Fibroblast of skin of scalp (primary cell): ENCODE data around the gene LGALS1.
"Not testable (repeated sequence)": the region's sequence is repeated elsewhere in the genome, so short reads cannot be mapped to it uniquely, and the experiment has no call there.

Source experiments
- DNase-seq: peaks from one replicate; pipeline ENCODE4 v3.0.0-alpha.2; 2013

LGALS1 gene

DNA sequence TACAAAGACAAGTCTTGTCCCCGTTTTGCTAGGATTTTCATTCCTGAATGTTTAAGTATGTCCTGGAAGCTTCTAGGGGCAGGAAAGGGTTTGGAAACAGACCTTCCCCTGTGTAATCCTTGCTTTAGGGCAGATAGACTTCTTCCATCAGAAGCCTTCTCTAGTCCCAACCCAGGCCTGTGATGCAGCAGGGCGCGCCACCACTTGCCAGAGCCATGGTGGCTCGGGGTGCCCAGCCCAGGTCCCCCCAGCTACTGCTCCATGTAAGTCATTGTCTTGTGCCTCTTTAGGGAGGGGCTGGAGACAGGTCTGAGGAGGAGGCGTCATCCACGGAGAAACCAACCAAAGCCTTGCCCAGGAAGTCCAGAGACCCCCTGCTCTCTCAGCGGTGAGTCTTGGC, 15.0 kb downstream of the LGALS1 start:
- no peak for DNase-seq

DNA sequence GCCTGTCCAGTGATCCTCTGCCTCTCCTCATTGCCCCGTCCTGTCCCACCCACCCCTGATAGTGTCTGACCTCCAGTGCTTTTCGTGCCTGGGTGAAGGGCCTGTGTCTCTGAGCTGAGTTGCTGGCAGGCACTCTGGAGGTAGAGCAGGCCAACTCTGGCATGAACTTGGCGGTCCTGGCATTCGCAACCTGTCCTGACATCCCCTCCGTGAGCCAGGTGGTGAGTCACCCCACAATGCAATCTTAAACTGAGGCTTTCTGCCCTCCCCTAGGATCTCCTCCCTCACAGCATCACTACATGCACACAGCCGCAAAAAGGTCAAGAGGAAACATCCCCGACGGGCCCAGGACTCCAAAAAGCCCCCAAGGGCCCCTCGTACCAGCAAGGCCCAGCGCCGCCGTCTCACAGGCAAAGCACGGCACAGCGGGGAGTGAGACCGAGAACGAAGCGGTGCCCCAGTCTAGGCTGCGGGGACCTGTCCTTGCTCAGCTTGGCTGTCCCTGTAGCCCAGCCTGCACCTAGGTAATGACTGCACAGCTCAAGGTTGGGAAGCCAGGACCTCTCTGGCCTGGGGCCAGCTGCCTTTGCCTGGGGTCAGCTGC, 15.6 kb downstream of the LGALS1 start:
- DNase-seq, result no peak

DNA sequence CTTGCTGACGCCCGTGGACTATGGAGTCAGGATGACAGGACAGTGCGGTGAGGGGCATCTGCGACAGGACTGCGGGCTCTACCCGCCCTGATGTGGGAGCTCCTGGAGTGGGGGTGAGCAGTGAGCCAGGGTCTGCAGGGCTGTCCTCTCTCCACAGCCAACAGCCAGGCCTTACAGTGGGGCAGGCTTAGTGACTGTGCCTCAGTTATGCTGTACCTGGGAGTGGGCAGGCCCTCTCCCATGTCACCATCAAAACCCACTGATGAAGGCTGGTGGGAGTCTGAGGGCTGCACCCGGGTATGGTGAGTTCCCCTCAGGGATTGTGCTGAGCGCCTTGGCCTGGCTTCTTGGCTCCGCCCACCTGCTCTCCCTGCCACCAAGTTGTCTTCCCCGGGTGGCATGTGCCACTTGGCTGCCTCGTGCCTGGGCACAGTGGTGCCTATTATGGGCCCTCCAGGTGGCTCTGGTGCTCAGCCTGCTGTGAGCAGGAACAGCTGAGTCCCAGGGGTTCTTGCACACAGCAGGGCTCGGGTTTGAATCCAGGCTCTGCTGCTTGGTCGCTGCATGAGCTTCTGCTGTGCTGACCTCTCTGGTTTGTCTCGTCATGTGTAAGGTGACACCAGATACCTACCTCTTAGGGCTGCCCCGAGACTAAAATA, 17.3 kb downstream of the LGALS1 start:
- no peak for DNase-seq

DNA sequence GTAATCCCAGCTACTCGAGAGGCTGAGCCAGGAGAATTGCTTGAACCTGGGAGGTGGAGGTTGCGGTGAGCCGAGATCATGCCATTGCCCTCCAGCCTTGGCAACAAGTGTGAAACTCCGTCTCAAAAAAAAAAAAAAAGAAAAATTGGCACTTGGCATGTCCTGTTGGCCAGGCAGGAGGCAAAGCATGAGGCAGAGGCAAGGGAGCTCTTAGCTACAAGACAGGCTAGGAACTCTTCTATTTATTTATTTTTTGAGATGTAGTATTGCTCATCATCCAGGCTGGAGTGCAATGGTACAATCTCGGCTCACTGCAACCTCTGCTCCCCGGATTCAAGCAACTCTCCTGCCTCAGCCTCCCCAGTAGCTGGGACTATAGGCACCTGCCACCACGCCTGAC, 18.7 kb downstream of the LGALS1 start:
- not testable (repeated sequence) for DNase-seq

- DNase-seq, result not testable (repeated sequence)
Observed at GRCh38 chr22:37696260-37696656, 20.8 kb downstream of the LGALS1 start.

DNA sequence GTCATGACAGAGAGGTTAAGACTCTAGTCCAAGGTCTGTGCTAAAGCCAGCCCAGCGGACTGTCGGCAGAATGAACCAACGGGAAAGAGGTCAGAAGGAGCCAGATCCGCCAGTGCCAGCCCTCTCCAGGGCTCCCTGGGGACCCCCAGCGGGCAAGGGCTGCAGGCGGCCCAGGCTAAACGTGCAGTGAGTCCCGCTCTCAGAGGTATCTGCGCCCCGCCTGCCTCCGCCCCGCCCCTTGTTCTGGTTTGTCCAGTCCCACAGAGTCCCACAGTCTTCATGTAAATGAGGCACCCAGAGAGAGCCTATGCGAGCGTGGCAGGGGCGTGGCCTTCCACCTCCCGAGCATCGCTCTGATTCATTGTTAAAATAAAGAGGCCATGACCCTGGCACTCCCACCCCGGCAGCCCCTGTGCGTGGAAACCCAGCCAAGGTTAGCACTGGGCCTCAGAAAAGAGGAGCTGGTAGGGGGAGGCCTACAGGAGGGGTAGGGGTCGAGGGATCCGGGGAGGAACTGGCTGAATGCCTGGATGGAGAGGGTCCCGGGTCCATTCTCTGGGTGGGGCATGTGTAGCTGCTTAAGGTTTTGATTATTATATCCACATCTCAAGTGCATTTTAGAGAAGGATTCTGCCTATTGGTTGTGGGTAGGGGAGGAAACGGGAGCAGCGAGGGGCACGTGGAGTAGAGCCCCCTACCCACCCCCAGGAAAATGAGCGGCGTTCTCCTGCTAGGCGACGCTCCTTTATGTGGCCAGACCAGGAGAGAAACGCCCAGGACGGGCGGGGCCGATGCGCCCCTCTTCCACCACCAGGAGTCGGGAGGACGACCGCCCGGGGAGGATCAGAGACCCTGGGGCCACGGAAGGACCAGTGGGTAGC, 21.5 kb downstream of the LGALS1 start, which contains the start of gene TRIOBP:
Gene TRIOBP (plus strand): TSS at position 392 of the 881 bp plus-strand sequence. CDS start 4,318 bp downstream, outside the sequence.
- peak; percentile 98 for DNase-seq

- DNase-seq, result no peak
Observed at GRCh38 chr22:37697538-37697835, 22.1 kb downstream of the LGALS1 start.

DNA sequence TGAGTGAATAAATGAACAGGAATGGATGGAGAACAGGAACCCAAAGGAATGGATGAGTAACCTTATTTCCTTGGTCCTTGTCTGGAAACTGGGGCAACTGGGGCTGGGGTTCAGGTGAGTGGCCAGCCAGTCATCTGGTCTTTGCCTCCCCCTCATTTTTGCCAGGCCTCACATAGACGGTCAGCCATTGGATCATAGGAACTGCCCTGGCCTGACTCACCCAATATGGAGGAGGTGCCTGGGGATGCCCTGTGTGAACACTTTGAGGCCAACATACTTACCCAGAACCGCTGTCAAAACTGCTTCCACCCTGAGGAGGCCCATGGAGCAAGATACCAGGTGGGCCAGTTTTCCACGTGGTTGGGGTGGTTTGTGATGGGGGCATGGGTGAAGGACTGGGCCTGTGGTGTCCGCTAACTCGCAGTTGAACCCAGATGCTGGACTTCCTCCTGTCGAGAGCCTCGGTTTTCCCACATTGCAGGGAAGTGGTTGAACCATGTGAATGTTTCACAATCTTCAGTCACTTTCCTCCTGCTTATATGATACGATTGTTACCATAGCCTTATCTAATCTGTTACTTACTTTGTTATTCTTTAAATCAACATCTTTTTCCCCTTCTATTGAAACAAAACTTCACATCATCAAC, 25.8 kb downstream of the LGALS1 start:
- DNase-seq, result no peak

DNA sequence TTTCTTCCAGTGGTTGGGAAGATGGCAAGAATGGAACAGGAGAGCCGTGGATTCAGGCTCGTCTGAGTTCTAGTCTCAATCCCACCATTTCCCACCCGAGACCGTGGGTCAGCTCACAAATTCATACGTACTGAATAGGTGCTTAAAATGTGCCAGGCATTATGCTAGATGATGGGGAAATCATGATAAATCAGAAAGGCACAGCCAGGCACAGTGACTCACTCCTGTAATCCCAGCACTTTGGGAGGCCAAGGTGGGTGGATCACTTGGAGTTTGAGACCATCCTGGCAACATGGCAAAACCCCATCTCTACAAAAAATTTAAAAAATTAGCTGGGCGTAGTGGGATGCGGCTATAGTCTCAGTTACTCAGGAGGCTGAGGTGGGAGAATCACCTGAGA, 28.5 kb downstream of the LGALS1 start:
- DNase-seq, result no peak

DNA sequence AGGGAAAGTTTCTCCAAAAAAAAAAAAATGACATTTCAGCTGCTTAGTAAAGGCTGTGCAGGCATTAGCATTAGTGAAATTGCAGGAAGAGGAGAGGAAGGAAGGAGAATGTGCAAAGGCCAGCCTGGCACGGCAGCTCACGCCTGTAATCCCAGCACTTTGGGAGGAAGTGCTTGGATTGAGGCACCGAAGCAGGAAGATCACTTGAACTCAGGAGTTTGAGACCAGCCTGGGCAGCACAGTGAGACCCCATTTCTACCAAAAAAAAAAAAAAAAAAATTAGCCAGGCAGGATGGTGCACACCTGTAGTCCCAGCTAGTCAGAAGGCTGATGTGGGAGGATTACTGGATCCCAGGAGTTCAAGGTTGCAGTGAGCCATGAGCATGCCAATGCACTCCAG, 29.2 kb downstream of the LGALS1 start:
- DNase-seq, result no peak

DNA sequence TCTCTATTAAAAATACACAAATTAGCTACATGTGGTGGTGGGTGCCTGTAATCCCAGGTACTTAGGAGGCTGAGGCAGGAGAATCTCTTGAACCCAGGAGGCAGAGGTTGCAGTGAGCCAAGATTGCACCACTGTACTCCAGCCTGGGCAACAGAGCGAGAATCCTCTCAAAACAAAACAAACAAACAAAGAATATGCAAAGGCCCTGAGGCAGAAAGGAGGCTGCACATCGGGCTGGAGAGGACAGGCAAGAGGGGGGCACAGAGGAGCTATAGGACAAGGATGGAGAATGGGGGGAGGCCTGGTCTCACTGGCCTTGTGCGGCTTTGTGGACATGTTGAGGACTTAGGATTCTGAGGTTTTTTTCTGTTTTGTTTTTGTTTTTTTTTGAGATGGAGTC, 29.8 kb downstream of the LGALS1 start:
- no peak for DNase-seq

GRCh38 chr22:37708580-37709444, 33.4 kb downstream of the LGALS1 start:
- no peak for DNase-seq

GRCh38 chr22:37709445-37709765, 34.0 kb downstream of the LGALS1 start:
- DNase-seq, result no peak

GRCh38 chr22:37710675-37711074, 35.2 kb downstream of the LGALS1 start:
- no peak for DNase-seq

GRCh38 chr22:37711490-37711889, 36.1 kb downstream of the LGALS1 start:
- no peak for DNase-seq

DNA sequence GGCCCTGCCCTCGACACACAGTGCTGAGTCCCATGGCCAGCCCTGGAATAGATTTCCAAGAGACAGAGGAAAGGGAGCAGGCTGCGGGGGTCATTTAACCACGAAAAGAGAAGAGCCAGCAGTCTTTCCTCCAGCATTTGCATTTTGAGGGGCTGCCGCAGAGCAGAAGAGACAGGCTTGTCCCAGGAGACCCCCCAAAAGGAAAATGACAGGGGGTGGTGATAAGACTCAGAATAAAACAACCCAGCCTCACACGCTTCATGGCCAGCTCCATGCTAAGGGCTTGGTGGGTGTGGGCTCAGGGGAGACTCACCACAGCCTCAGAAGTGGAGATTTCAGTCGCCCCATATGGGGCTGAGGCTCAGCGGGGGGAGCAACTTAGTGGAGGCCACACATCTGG, 38.3 kb downstream of the LGALS1 start:
- DNase-seq, result no peak

DNA sequence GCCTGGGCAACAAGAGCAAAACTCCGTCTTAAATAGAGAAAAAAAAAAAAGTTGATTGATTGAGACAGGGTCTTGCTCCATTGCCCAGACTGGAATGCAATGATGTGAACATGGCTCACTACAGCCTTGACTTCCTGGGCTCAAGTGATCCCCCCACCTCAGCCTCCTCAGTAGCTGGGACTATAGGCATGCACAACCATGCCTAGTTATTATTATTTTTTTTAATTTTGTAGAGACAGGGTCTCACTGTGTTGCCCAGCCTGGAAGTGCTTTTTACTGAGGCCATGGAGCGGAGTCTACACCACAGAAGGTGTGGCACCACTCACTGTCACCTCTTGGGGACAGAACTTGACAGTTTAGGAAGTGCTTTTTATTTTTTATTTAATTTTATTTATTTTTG, 39.2 kb downstream of the LGALS1 start:
- DNase-seq, result no peak

GRCh38 chr22:37715760-37716159, 40.3 kb downstream of the LGALS1 start:
- DNase-seq, result no peak

DNA sequence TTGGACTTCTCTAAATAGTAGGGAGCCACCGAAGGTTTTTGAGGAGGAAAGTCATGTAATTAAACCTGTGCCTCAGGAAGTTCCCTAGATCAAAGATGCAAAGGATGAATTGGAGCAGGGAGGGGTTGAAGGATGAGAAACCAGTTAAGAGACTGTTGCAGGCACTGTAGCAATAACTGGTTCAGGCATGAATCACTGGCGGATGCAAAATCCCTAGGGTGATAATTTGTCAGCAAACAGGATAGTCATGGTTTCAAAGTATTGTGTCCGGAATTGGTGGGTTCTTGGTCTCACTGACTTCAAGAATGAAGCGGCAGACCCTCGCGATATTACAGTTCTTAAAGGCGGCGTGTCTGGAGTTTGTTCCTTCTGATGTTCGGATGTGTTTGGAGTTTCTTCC, 41.3 kb downstream of the LGALS1 start:
- DNase-seq, result peak; percentile 74

DNA sequence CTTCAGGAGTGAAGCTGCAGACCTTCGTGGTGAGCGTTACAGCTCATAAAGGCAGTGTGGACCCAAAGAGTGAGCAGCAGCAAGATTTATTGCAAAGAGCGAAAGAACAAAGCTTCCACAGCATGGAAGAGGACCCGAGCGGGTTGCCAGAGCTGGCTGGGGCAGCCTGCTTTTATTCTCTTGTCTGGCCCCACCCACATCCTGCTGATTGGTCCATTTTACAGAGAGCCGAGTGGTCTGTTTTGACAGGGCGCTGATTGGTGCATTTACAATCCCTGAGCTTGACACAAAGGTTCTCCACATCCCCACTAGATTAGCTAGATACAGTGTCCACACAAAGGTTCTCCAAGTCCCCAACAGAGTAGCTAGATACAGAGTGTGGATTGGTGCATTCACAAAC, 41.8 kb downstream of the LGALS1 start:
- not testable (repeated sequence) for DNase-seq

GRCh38 chr22:37717746-37718305, 42.4 kb downstream of the LGALS1 start:
- DNase-seq, result not testable (repeated sequence)
